SH-SY5Y (cell line): ENCODE measurements around the gene AMBRA1.

ENCODE experiments used
- GATA2 ChIP-seq: IDR thresholded peaks from 2 replicates; pipeline ENCODE4 v1.6.1; 2011; ENCODE audit warnings: mild to moderate bottlenecking, low read depth, low read length
- GATA3 ChIP-seq: IDR thresholded peaks from 2 replicates; pipeline ENCODE4 v1.6.1; 2011; ENCODE audit warnings: low read depth, mild to moderate bottlenecking, low read length, moderate library complexity

GRCh38 chr11:46362156-46363030, 231.4 kb downstream of the AMBRA1 start:
- TF ChIP-seq GATA2 (no peak), GATA3 (no peak)
